ENCODE results near the gene HPX.

DNA sequence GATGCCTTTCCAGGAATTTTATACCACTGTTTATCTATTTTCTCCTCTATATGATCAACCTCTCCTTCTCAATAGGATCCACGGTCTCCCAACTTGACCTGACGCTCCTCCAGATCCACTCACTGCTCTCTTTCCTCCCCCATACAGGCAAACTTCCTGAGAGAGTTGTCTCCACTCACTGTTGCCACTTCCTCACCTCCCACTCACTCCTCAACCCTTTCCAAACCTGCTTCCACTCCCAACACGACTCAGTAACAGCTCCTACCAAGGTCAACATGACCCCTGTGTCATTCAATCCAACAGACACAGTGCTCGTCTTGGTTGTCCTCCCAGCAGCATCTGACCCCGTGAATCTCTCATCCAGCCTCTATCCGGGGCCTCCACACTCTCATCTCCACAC, 25.0 kb downstream of the HPX start:
- TF ChIP-seq, protein P1, sequence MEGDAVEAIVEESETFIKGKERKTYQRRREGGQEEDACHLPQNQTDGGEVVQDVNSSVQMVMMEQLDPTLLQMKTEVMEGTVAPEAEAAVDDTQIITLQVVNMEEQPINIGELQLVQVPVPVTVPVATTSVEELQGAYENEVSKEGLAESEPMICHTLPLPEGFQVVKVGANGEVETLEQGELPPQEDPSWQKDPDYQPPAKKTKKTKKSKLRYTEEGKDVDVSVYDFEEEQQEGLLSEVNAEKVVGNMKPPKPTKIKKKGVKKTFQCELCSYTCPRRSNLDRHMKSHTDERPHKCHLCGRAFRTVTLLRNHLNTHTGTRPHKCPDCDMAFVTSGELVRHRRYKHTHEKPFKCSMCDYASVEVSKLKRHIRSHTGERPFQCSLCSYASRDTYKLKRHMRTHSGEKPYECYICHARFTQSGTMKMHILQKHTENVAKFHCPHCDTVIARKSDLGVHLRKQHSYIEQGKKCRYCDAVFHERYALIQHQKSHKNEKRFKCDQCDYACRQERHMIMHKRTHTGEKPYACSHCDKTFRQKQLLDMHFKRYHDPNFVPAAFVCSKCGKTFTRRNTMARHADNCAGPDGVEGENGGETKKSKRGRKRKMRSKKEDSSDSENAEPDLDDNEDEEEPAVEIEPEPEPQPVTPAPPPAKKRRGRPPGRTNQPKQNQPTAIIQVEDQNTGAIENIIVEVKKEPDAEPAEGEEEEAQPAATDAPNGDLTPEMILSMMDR (IDR thresholded peaks at IDR 0.05) = no peak
- TF ChIP-seq POLR2A (IDR thresholded peaks at IDR 0.05) = no peak
